SJSA1 (cell line): ENCODE results near the gene SLCO2A1. TPM values are rescaled to one million over a fixed set of nuclear protein-coding genes. Genes with fewer than 3 reads are reported as not detected.

ENCODE experiments used
- total RNA-seq: library from RNA; depleted of rRNA; stranded (reverse); fragments of >200 nt; shearing (Covaris generic); gene quantifications from 2 replicates; pipeline ENCODE4 v1.2.3, GENCODE V29; 2014; rRNA removed

Gene SLCO2A1
- total RNA-seq, 1 experiment from 2014 or later, result 0.16 TPM

Other genes starting within 250 kb of the SLCO2A1 start
- 63.1 and 69.9 TPM in 2 replicates for gene SRPRB, start 224.1 kb downstream of the SLCO2A1 start, total RNA-seq
- 0.06 and 0.18 TPM in 2 replicates for gene RAB6B, start 134.0 kb downstream of the SLCO2A1 start, total RNA-seq
- gene RYK, start 220.9 kb upstream of the SLCO2A1 start, total RNA-seq, result 41.4 and 68.6 TPM in 2 replicates